Measurements from ENCODE around the gene MSX1.
A peak's percentile ranks its signal among the peaks of the same experiment; 100 is the strongest.

The MSX1 gene

GRCh38 chr4:4859325-4859798 lies at the start of gene MSX1:
Gene MSX1 (plus strand): TSS chr4:4859665. CDS start chr4:4859900, 235 bp downstream.
- Histone ChIP-seq H3K4me3 (ENCODE audit: low read length) (peak within 1 kb of the TSS; percentile 72), H3K36me3 (replicated peaks; ENCODE audit: insufficient read depth, low read length) (no peaks in the 10 kb centered on the region), H3K27ac (ENCODE audit: low read length) (no peak within 1 kb of the TSS), H3F3A (ENCODE audit: insufficient read depth, low read length) (no peaks in the 10 kb centered on the region), H3K27me3 (replicated peaks; ENCODE audit: insufficient read depth, low read length) (peaks cover 41% of the 10 kb centered on the region), H3K4me2 (ENCODE audit: low read depth, low read length) (peak within 1 kb of the TSS; percentile 90), H3K9me2 (replicated peaks; ENCODE audit: insufficient read depth, low read length) (no peaks in the 10 kb centered on the region), H3K9me3 (replicated peaks; ENCODE audit: insufficient read depth, low read length) (no peaks in the 10 kb centered on the region), H3K79me2 (ENCODE audit: low read length) (no peaks in the 10 kb centered on the region), H3K4me1 (ENCODE audit: low read length) (no peaks in the 10 kb centered on the region), H3K9ac (ENCODE audit: low read length) (peak within 1 kb of the TSS; percentile 55), H4K20me1 (ENCODE audit: insufficient read depth, low read length) (no peaks in the 10 kb centered on the region), H2AFZ (ENCODE audit: low read length) (peak within 1 kb of the TSS; percentile 81)
- TF ChIP-seq EZH2 (optimal IDR thresholded peaks at IDR 0.05; ENCODE audit: low read depth, low read length) (no peak), CTCF (IDR thresholded peaks at IDR 0.05; ENCODE audit: low read length) (no peak)
- DNase-seq = peak; percentile 89

- no peaks in the 10 kb centered on the region for H3K4me1 ChIP-seq (ENCODE audit: low read length)
- H3K9me2 ChIP-seq (replicated peaks; ENCODE audit: insufficient read depth, low read length) = no peaks in the 10 kb centered on the region
- no peak overlapping the region for H3K27ac ChIP-seq (ENCODE audit: low read length)
- TF ChIP-seq CTCF (IDR thresholded peaks at IDR 0.05; ENCODE audit: low read length) (no peak), EZH2phosphoT487 (IDR thresholded peaks at IDR 0.05; ENCODE audit: low read length) (no peak), EZH2 (optimal IDR thresholded peaks at IDR 0.05; ENCODE audit: low read depth, low read length) (no peak)
- no peaks in the 10 kb centered on the region for H3F3A ChIP-seq (ENCODE audit: insufficient read depth, low read length)
- H3K27me3 ChIP-seq (replicated peaks; ENCODE audit: insufficient read depth, low read length) = no peaks in the 10 kb centered on the region
- DNase-seq = no peak
- no peak overlapping the region for H3K4me3 ChIP-seq (ENCODE audit: low read length)
- H3K36me3 ChIP-seq (replicated peaks; ENCODE audit: insufficient read depth, low read length) = no peaks in the 10 kb centered on the region
- no peaks in the 10 kb centered on the region for H3K9me3 ChIP-seq (replicated peaks; ENCODE audit: insufficient read depth, low read length)
- no peak overlapping the region for H2AFZ ChIP-seq (ENCODE audit: low read length)
- no peaks in the 10 kb centered on the region for H4K20me1 ChIP-seq (ENCODE audit: insufficient read depth, low read length)
- H3K79me2 ChIP-seq (ENCODE audit: low read length) = no peaks in the 10 kb centered on the region
- H3K4me2 ChIP-seq (ENCODE audit: low read depth, low read length) = no peak overlapping the region
- H3K9ac ChIP-seq (ENCODE audit: low read length) = no peak overlapping the region
These were observed 49.2 kb upstream of the MSX1 start for GRCh38 chr4:4810092-4810774.

DNA sequence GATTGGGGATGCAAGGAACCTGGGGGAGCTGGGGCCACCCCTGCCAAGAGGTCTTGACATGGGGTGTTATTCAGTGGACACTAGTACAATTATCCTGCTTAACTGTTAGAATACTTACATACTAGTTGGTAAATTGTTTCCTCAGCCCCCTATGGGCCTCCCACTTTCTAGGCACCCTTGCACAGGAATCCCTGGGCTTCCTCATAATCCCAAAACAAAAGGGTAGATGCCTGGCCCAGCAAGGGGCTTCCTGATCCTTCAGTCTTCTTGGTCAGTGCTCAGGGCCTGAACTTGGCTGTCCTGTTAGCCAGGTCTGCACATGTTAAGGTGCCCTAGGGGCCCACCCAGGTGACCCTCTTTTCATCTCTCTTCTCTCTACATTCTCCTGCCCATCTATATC lies 48.7 kb upstream of the MSX1 start:
- no peaks in the 10 kb centered on the region for H4K20me1 ChIP-seq (ENCODE audit: insufficient read depth, low read length)
- no peaks in the 10 kb centered on the region for H3K4me1 ChIP-seq (ENCODE audit: low read length)
- H3K4me2 ChIP-seq (ENCODE audit: low read depth, low read length) = no peak overlapping the region
- H3K4me3 ChIP-seq (ENCODE audit: low read length) = no peak overlapping the region
- H3K9me2 ChIP-seq (replicated peaks; ENCODE audit: insufficient read depth, low read length) = no peaks in the 10 kb centered on the region
- no peak overlapping the region for H3K27ac ChIP-seq (ENCODE audit: low read length)
- H3K27me3 ChIP-seq (replicated peaks; ENCODE audit: insufficient read depth, low read length) = no peaks in the 10 kb centered on the region
- H2AFZ ChIP-seq (ENCODE audit: low read length) = no peak overlapping the region
- no peaks in the 10 kb centered on the region for H3K36me3 ChIP-seq (replicated peaks; ENCODE audit: insufficient read depth, low read length)
- DNase-seq = no peak
- H3K79me2 ChIP-seq (ENCODE audit: low read length) = no peaks in the 10 kb centered on the region
- no peak for TF ChIP-seq CTCF (IDR thresholded peaks at IDR 0.05; ENCODE audit: low read length)
- no peak for TF ChIP-seq EZH2 (optimal IDR thresholded peaks at IDR 0.05; ENCODE audit: low read depth, low read length)
- TF ChIP-seq EZH2phosphoT487 (IDR thresholded peaks at IDR 0.05; ENCODE audit: low read length) = no peak
- H3K9me3 ChIP-seq (replicated peaks; ENCODE audit: insufficient read depth, low read length) = no peaks in the 10 kb centered on the region
- H3K9ac ChIP-seq (ENCODE audit: low read length) = no peak overlapping the region
- no peaks in the 10 kb centered on the region for H3F3A ChIP-seq (ENCODE audit: insufficient read depth, low read length)
